DMS 273 treated with DMSO at 0.1 percent for 48 hours (cell line): ENCODE data around the gene PSEN1.

Experiments used
- DNase-seq: peaks from one replicate; lab custom pipeline; 2025; lab: John Stamatoyannopoulos, UW

PSEN1 gene

DNA sequence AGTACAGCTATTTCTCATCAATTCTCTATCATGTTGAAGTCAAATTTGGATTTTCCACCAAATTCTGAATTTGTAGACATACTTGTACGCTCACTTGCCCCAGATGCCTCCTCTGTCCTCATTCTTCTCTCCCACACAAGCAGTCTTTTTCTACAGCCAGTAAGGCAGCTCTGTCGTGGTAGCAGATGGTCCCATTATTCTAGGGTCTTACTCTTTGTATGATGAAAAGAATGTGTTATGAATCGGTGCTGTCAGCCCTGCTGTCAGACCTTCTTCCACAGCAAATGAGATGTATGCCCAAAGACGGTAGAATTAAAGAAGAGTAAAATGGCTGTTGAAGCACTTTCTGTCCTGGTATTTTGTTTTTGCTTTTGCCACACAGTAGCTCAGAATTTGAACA is 83.8 kb downstream of the PSEN1 start:
- no peak for DNase-seq

DNA sequence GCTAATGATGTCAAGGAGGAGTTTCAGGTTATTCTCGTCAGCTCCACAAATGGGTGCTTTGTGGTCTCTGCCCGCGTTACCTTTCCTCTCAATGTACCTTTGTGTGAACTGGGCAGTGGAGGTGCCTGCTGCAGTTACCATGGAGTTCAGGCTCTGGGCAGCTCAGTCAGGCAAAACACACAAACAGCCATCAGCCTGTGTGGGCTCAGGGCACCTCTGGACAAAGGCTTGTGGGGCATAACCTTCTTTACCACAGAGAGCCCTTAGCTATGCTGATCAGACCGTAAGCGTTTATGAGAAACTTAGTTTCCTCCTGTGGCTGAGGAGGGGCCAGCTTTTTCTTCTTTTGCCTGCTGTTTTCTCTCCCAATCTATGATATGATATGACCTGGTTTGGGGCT is 84.3 kb downstream of the PSEN1 start:
- no peak for DNase-seq

GRCh38 chr14:73221945-73222344 is 85.6 kb downstream of the PSEN1 start:
- DNase-seq: no peak

- no peak for DNase-seq
These were observed 86.7 kb downstream of the PSEN1 start for GRCh38 chr14:73223049-73223448.

DNA sequence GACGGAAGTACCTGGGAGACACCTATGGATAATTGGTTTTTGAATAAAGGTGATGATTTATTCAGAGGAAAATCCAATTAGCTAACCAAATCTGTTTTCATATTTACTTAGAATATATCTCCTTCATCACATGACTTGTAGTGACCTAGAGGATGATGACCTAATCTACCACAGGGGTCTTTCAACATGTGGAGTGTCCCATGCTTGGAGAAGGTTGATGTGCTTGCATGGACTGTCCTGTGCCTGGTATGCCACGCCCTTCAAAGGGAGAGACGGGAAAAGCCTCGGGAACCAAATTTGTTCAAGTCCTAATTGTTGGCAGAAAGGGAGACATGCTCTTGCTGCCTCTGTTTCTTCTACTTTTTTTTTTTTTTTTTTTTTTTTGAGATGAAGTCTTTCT is 89.2 kb downstream of the PSEN1 start:
- DNase-seq: no peak

- DNase-seq: peak; percentile 69
These were observed 91.8 kb downstream of the PSEN1 start for GRCh38 chr14:73227812-73228781.

DNA sequence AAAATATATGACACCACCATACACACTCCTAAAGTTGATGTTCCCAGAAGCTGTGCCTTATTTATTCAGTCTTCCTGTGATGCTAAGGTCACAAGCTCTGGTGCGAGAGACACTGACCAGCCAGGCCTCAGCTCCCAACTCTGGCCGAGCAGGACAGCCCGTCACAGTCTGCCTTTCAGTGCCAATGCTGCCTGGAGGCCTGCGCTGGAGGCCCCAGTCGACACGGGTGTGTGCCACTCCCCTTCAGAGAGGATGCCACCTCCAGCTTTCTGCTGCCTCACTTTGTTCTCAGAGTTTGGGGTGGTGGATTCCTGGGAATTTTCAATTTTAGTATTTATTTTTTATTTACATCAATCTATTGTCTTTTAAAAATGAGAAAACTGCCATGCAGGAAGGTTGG is 93.7 kb downstream of the PSEN1 start:
- no peak for DNase-seq

DNA sequence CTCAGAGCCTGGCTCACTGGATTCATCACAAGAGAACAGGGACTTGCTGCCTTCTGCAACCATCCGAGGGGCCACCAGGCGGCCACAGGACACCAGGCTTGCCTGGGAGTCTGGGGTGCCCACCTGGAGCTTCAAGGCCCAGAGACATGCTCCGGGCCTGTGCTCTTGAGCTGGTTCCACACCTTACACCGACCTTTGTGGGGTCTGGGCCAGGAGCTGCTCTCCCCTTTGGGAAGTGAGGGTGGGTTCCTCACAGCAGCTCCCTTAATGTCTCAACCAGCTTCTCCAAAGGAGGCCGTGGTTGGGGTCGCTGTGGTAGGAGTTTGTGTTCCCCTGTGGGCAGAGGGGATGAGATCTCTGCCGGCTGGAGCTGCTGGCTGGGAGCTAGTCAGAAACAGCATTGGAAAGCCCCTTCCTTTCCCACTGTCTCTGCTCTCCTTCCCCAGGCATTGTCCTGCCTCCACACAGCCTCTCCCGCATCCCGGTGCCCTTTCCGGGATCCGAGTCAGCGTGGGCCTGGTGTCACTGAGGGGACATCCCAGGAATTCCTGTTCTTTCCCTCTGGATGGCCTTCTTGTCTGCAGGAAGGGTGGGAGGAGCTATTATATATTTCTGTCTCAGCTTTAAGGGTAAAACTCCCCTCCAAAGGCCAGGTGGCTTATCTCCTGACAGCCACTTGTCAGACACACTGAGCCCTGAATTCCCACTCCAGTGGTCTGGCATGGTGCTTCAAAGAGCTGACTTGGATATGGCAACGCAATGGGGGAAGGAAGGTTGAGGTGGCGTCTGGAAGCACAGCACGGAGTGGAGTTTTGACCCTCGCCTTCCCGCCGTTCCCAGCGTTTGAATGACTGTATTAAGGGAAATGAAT is 95.9 kb downstream of the PSEN1 start:
- DNase-seq: no peak

DNA sequence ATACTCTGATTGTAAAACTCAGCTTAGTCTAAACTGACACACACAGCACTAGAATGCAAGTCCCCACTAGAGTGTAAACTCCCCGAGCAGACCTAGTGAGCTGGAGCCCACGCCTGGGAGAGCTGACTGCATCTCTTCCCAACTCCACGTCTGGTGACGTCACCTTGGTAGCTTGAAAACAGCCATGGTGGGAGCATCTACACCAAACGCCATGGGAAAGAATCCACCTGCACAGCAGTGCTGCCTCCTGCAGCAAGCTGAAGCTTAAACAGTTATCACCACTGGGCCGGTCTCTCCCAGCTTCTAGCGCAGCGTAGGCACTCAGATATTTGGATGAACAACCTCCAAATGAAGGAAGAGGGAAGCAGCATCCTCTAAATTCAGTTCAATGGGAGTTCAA is 96.7 kb downstream of the PSEN1 start:
- no peak for DNase-seq

GRCh38 chr14:73233564-73233963 is 97.3 kb downstream of the PSEN1 start:
- DNase-seq: no peak

GRCh38 chr14:73234029-73234428 is 97.7 kb downstream of the PSEN1 start:
- no peak for DNase-seq

- no peak for DNase-seq
These were observed 98.5 kb downstream of the PSEN1 start for GRCh38 chr14:73234586-73235394.

DNA sequence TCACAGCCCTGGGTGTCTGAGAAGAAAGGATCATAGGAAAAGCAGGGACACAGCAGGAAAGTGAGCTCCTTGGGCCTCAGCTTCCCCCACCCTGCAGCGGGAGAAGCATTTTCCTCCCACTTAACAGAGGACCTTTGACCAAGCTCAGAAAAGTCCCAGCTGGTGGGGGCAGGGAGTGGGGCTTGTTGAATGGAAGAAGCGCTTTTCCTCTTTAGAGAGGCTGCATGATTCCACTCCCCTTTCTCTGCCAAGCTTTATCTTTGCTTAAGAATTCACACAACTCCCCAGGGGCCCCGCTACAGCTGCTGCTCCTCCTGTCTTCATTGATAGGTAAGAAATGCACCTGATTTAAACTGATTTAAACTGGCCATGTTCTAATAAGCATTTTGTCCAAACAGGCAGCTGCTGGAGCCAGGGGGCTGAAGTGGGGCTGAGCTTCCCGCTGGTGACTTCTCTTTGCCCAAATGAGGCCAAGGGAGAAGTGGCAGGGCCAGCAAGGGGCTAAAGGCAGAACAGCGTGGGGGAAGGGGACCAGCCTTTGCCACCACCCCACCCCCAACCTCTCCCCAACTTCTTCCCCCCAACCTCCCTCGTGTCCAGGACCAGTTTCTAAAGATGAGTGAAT is 99.3 kb downstream of the PSEN1 start:
- DNase-seq: no peak

GRCh38 chr14:73236157-73236556 is 99.8 kb downstream of the PSEN1 start:
- DNase-seq: no peak

DNA sequence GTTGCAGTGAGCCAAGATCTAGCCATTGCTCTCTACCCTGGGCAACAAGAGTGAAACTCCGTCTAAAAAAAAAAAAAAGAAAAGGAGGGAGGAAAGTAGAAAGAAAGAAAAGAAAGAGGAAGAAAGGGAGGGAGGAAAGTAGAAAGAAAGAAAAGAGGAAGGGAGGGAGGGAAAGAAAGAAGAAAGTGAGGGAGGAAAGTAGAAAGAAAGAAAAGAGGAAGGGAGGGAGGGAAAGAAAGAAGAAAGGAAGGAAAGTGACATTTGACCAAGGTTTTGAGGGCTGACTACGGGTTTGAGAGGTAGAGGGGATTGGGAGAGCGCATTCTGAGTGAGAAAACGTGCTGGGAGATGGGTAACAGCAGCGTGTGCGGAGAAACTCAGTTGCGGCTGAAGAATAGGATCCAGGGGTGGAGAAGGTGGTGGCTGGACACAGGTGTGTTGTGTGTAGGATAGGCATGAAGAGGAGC is 100.5 kb downstream of the PSEN1 start:
- DNase-seq: no peak

DNA sequence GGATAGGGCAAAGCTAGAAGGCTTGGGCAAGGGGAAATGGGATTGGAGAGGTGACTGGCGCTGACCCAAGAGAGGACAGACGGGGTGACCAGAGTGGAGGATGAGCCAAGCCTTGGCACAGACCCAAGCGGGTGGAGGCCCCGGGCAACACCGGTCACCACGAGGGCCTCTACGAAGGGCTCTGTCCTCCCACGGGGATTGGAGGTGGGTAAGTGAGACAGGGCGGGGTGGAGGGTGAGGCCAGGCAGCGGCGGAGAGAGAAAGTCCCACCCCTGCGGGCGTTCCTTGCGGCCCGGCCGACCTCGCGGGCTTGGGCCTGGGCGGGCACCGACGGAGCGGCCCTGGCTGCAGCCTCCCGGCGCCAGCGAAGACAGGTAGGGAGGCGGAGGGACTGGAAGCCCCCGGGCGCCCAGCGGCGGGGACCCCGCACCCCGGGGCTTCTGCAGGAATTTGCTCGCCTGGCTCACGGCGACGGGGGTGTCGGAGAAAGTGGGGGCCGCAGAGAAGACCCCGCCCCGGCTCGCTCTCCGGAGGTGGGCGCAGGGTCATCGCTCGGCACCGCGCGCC is 101.0 kb downstream of the PSEN1 start, which contains the start of gene PAPLN:
Gene PAPLN, plus strand, starts transcription at position 288 of the 567 bp plus-strand sequence. CDS start 2,273 bp downstream, outside the sequence.
- DNase-seq: no peak

DNA sequence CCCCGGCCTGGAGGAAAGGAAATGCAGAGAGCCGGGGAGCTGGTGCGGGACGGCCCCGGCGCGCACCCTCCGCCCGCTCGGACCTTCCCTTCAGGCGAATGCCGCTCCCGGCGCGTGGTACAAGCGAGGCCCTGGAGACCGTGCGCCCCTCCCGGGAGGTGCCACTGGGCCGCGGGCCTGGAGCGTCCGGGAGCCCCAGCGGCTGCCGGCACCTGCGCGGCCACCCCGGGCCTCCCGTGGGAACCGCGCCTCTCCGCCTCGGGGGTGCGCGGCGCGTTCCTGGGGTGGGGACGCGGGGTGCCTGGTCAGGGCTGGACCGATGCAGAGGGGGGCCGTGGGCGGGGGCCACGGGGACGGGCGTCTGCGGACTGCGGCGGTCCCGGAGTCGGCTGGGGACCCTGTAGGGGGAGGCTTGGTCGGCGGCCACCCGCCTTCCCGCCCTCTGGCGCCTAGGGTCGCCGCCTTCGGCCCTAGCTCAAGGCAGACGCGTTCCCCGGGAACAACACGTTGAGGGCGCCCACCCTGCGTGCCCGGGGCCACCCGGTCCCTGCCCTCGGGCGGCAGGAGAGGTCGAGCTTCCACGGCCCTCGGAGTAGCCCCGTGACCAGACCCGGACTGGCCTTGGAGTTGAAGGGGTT is 101.6 kb downstream of the PSEN1 start:
- no peak for DNase-seq

GRCh38 chr14:73238424-73238852 is 102.1 kb downstream of the PSEN1 start:
- DNase-seq: no peak

GRCh38 chr14:73238941-73239340 is 102.6 kb downstream of the PSEN1 start:
- DNase-seq: no peak
